Mononuclear cell (primary cell): Measurements from ENCODE around the gene ERP27. TPM values are rescaled to one million over a fixed set of nuclear protein-coding genes. Genes with fewer than 3 reads are reported as not detected.

Source experiments
- H3K27me3 ChIP-seq: 2 replicates; pipeline ENCODE4 v1.6.0; 2011; ENCODE audit warnings: low read length, control low read depth; ENCODE audit not compliant: insufficient read depth
- H3K4me1 ChIP-seq: 2 replicates; pipeline ENCODE4 v1.5.1; 2011; ENCODE audit warnings: mild to moderate bottlenecking, low read length, control low read depth; ENCODE audit not compliant: insufficient read depth
- H3K4me3 ChIP-seq: 2 replicates; pipeline ENCODE4 v1.5.1; 2011; ENCODE audit warnings: mild to moderate bottlenecking, low read length, moderate library complexity
- H3K9me3 ChIP-seq: 2 replicates; pipeline ENCODE4 v1.5.1; 2011; ENCODE audit warnings: low read depth, mild to moderate bottlenecking, control low read depth, low read length
- total RNA-seq: library from RNA; depleted of rRNA; stranded (reverse); fragments of >200 nt; gene quantifications from one replicate; pipeline ENCODE4 v1.2.3, GENCODE V29; 2012

ERP27 gene
- 8.3 TPM for total RNA-seq

- no peak within 1 kb of the TSS for H3K4me3 ChIP-seq
- no peaks in the 10 kb centered on the region for H3K9me3 ChIP-seq
- H3K27me3 ChIP-seq: no peaks in the 10 kb centered on the region
- peaks cover 23% of the 10 kb centered on the region for H3K4me1 ChIP-seq
Measured at GRCh38 chr12:14938301-14938700, at the start of gene ERP27. Gene ERP27 (minus strand): TSS chr12:14938537. CDS start chr12:14938508, 29 bp downstream.

- Histone ChIP-seq H3K4me1 (peaks cover 60% of the 10 kb centered on the region), H3K9me3 (no peaks in the 10 kb centered on the region), H3K27me3 (no peaks in the 10 kb centered on the region), H3K4me3 (no peak overlapping the region)
Measured at GRCh38 chr12:14988035-14988434, 49.7 kb upstream of the ERP27 start.

GRCh38 chr12:14986449-14986848 lies 48.1 kb upstream of the ERP27 start:
- peaks cover 69% of the 10 kb centered on the region for H3K4me1 ChIP-seq
- H3K9me3 ChIP-seq: no peaks in the 10 kb centered on the region
- H3K27me3 ChIP-seq: no peaks in the 10 kb centered on the region
- no peak overlapping the region for H3K4me3 ChIP-seq

- Histone ChIP-seq H3K4me3 (no peak overlapping the region), H3K4me1 (peaks cover 83% of the 10 kb centered on the region), H3K27me3 (no peaks in the 10 kb centered on the region), H3K9me3 (no peaks in the 10 kb centered on the region)
Measured at GRCh38 chr12:14984766-14985285, 46.5 kb upstream of the ERP27 start.

GRCh38 chr12:14984036-14984435 lies 45.7 kb upstream of the ERP27 start:
- Histone ChIP-seq H3K4me3 (no peak overlapping the region), H3K4me1 (peaks cover 80% of the 10 kb centered on the region), H3K27me3 (no peaks in the 10 kb centered on the region), H3K9me3 (no peaks in the 10 kb centered on the region)

- peaks cover 69% of the 10 kb centered on the region for H3K4me1 ChIP-seq
- no peaks in the 10 kb centered on the region for H3K27me3 ChIP-seq
- H3K9me3 ChIP-seq: no peaks in the 10 kb centered on the region
- H3K4me3 ChIP-seq: no peak overlapping the region
Measured at GRCh38 chr12:14982991-14983390, 44.7 kb upstream of the ERP27 start.

- H3K9me3 ChIP-seq: no peaks in the 10 kb centered on the region
- H3K27me3 ChIP-seq: no peaks in the 10 kb centered on the region
- peaks cover 65% of the 10 kb centered on the region for H3K4me1 ChIP-seq
- H3K4me3 ChIP-seq: no peak overlapping the region
Measured at GRCh38 chr12:14982562-14982961, 44.2 kb upstream of the ERP27 start.

GRCh38 chr12:14981049-14981448 lies 42.7 kb upstream of the ERP27 start:
- Histone ChIP-seq H3K4me1 (peaks cover 72% of the 10 kb centered on the region), H3K4me3 (no peak overlapping the region), H3K9me3 (no peaks in the 10 kb centered on the region), H3K27me3 (no peaks in the 10 kb centered on the region)

- no peaks in the 10 kb centered on the region for H3K27me3 ChIP-seq
- no peaks in the 10 kb centered on the region for H3K9me3 ChIP-seq
- no peak overlapping the region for H3K4me3 ChIP-seq
- H3K4me1 ChIP-seq: peaks cover 75% of the 10 kb centered on the region
Measured at GRCh38 chr12:14979468-14979867, 41.1 kb upstream of the ERP27 start.

GRCh38 chr12:14976658-14977057 lies 38.3 kb upstream of the ERP27 start:
- Histone ChIP-seq H3K9me3 (no peaks in the 10 kb centered on the region), H3K4me1 (peaks cover 65% of the 10 kb centered on the region)

GRCh38 chr12:14975457-14975856 lies 37.1 kb upstream of the ERP27 start:
- peaks cover 53% of the 10 kb centered on the region for H3K4me1 ChIP-seq
- H3K9me3 ChIP-seq: no peaks in the 10 kb centered on the region
- no peak overlapping the region for H3K4me3 ChIP-seq
- H3K27me3 ChIP-seq: no peaks in the 10 kb centered on the region

More at GRCh38 chr12:14976658-14977057, 38.3 kb upstream of the ERP27 start:
- Histone ChIP-seq H3K27me3 (no peaks in the 10 kb centered on the region), H3K4me3 (no peak overlapping the region)

GRCh38 chr12:14974633-14975032 lies 36.3 kb upstream of the ERP27 start:
- no peaks in the 10 kb centered on the region for H3K9me3 ChIP-seq
- no peaks in the 10 kb centered on the region for H3K27me3 ChIP-seq
- H3K4me3 ChIP-seq: no peak overlapping the region
- peaks cover 47% of the 10 kb centered on the region for H3K4me1 ChIP-seq

GRCh38 chr12:14972816-14973215 lies 34.5 kb upstream of the ERP27 start, which contains the start of gene PDE6H:
Gene PDE6H (plus strand): TSS chr12:14973042. CDS start chr12:14978013, 4,971 bp downstream.
- no peak within 1 kb of the TSS for H3K4me3 ChIP-seq
- H3K4me1 ChIP-seq: peaks cover 43% of the 10 kb centered on the region

GRCh38 chr12:14970473-14970872 lies 32.1 kb upstream of the ERP27 start:
- no peaks in the 10 kb centered on the region for H3K9me3 ChIP-seq
- H3K4me1 ChIP-seq: peaks cover 24% of the 10 kb centered on the region

More at GRCh38 chr12:14972816-14973215, 34.5 kb upstream of the ERP27 start, which contains the start of gene PDE6H:
- H3K9me3 ChIP-seq: no peaks in the 10 kb centered on the region
- H3K27me3 ChIP-seq: no peaks in the 10 kb centered on the region

GRCh38 chr12:14968478-14968877 lies 30.1 kb upstream of the ERP27 start:
- Histone ChIP-seq H3K4me3 (no peak overlapping the region), H3K9me3 (no peaks in the 10 kb centered on the region), H3K4me1 (peaks cover 21% of the 10 kb centered on the region), H3K27me3 (no peaks in the 10 kb centered on the region)

More at GRCh38 chr12:14970473-14970872, 32.1 kb upstream of the ERP27 start:
- no peaks in the 10 kb centered on the region for H3K27me3 ChIP-seq
- H3K4me3 ChIP-seq: no peak overlapping the region

- Histone ChIP-seq H3K27me3 (no peaks in the 10 kb centered on the region), H3K4me1 (peaks cover 28% of the 10 kb centered on the region), H3K4me3 (no peak overlapping the region), H3K9me3 (no peaks in the 10 kb centered on the region)
Measured at GRCh38 chr12:14965221-14965620, 26.9 kb upstream of the ERP27 start.
